ENCODE measurements around the gene YIPF5.

The YIPF5 gene

DNA sequence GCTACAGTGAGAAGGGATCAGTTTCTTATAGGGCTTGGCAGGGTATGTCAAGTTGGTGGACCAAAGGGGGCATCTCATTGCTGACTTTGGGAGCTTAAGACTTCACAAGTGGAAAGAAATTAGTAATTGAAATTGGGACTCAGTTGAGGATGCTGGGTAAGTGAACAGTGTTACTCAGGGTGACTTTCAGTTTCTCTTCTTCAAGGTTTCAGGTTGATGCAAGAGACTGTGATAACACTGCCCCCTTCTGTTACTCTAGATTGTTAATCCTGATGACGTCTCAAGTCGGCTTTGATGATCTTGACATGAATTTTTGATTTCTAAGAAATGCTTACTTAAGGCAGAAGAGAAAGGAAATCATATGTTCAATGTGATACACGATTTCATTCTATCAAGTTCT, 21.5 kb upstream of the YIPF5 start:
- ATAC-seq: peak; percentile 75
- no peak for TF ChIP-seq CSRNP3 (CRISPR knock-in tag; IDR thresholded peaks at IDR 0.05)
- no peak for TF ChIP-seq ZFP30 (CRISPR knock-in tag; IDR thresholded peaks at IDR 0.05)
- no peak for TF ChIP-seq ISL1 (CRISPR knock-in tag; IDR thresholded peaks at IDR 0.05)
- TF ChIP-seq CREB5 (CRISPR knock-in tag; IDR thresholded peaks at IDR 0.05; ENCODE audit: low read depth): no peak
- no peak for TF ChIP-seq POU6F1 (CRISPR knock-in tag; IDR thresholded peaks at IDR 0.05; ENCODE audit: borderline replicate concordance, low read depth)
- no peak for TF ChIP-seq TOX (CRISPR knock-in tag; IDR thresholded peaks at IDR 0.05; ENCODE audit: borderline replicate concordance)
- no peak for TF ChIP-seq ZNF8 (CRISPR knock-in tag; IDR thresholded peaks at IDR 0.05)
- TF ChIP-seq, protein P1, sequence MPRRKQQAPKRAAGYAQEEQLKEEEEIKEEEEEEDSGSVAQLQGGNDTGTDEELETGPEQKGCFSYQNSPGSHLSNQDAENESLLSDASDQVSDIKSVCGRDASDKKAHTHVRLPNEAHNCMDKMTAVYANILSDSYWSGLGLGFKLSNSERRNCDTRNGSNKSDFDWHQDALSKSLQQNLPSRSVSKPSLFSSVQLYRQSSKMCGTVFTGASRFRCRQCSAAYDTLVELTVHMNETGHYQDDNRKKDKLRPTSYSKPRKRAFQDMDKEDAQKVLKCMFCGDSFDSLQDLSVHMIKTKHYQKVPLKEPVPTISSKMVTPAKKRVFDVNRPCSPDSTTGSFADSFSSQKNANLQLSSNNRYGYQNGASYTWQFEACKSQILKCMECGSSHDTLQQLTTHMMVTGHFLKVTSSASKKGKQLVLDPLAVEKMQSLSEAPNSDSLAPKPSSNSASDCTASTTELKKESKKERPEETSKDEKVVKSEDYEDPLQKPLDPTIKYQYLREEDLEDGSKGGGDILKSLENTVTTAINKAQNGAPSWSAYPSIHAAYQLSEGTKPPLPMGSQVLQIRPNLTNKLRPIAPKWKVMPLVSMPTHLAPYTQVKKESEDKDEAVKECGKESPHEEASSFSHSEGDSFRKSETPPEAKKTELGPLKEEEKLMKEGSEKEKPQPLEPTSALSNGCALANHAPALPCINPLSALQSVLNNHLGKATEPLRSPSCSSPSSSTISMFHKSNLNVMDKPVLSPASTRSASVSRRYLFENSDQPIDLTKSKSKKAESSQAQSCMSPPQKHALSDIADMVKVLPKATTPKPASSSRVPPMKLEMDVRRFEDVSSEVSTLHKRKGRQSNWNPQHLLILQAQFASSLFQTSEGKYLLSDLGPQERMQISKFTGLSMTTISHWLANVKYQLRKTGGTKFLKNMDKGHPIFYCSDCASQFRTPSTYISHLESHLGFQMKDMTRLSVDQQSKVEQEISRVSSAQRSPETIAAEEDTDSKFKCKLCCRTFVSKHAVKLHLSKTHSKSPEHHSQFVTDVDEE (CRISPR knock-in tag; IDR thresholded peaks at IDR 0.05): no peak
- no peak for TF ChIP-seq ZFP3 (CRISPR knock-in tag; IDR thresholded peaks at IDR 0.05)

- ATAC-seq: no peak
- TF ChIP-seq CSRNP3 (CRISPR knock-in tag; IDR thresholded peaks at IDR 0.05): no peak
- TF ChIP-seq ESRRG (CRISPR knock-in tag; IDR thresholded peaks at IDR 0.05): no peak
- TF ChIP-seq SNAI2 (CRISPR knock-in tag; IDR thresholded peaks at IDR 0.05): no peak
- no peak for TF ChIP-seq PPARA (CRISPR knock-in tag; IDR thresholded peaks at IDR 0.05; ENCODE audit: borderline replicate concordance)
These were observed 21.1 kb upstream of the YIPF5 start for GRCh38 chr5:144191531-144191930.

GRCh38 chr5:144189800-144190429, 19.5 kb upstream of the YIPF5 start:
- peak; percentile 74 for ATAC-seq
- TF ChIP-seq TOX (CRISPR knock-in tag; IDR thresholded peaks at IDR 0.05; ENCODE audit: borderline replicate concordance) (no peak; the same call in 1 of the 2 replicates), ZNF565 (CRISPR knock-in tag; conservative IDR thresholded peaks at IDR 0.05; ENCODE audit: low read depth) (no peak), SNAI2 (CRISPR knock-in tag; IDR thresholded peaks at IDR 0.05) (0 out of 2 replicates have a peak, but pooled peaks have one; percentile 54), GLIS3 (CRISPR knock-in tag; IDR thresholded peaks at IDR 0.05) (no peak), PATZ1 (CRISPR knock-in tag; IDR thresholded peaks at IDR 0.05; ENCODE audit: borderline replicate concordance) (no peak), ZFP3 (CRISPR knock-in tag; IDR thresholded peaks at IDR 0.05) (peak; percentile 40; the same call in 1 of the 2 replicates), ZFP30 (CRISPR knock-in tag; IDR thresholded peaks at IDR 0.05) (no peak), TCF4 (CRISPR knock-in tag; IDR thresholded peaks at IDR 0.05; ENCODE audit: borderline replicate concordance) (no peak), BACH2 (CRISPR knock-in tag; IDR thresholded peaks at IDR 0.05; ENCODE audit: borderline replicate concordance) (no peak), ZNF8 (CRISPR knock-in tag; IDR thresholded peaks at IDR 0.05) (no peak), ISL1 (CRISPR knock-in tag; IDR thresholded peaks at IDR 0.05) (peak; percentile 94), CSRNP3 (CRISPR knock-in tag; IDR thresholded peaks at IDR 0.05) (no peak), OSR1 (CRISPR knock-in tag; IDR thresholded peaks at IDR 0.05) (no peak), ESRRG (CRISPR knock-in tag; IDR thresholded peaks at IDR 0.05) (no peak)
- TF ChIP-seq, protein P1 (CRISPR knock-in tag; IDR thresholded peaks at IDR 0.05): peak; percentile 30; the same call in 1 of the 2 replicates
